PC-3 (cell line): ENCODE measurements around the gene AARS1. TPM values are rescaled to one million over a fixed set of nuclear protein-coding genes. Genes with fewer than 3 reads are reported as not detected.
"Not testable (repeated sequence)": the region's sequence is repeated elsewhere in the genome, so short reads cannot be mapped to it uniquely, and the experiment has no call there.

Source experiments
- ATAC-seq: fragments of 200-7000 bp; cut with Tn5 transposase; 2 replicates; pipeline ENCODE4 v1.9.1; 2020; ENCODE audit warnings: mild to moderate bottlenecking, moderate library complexity
- BruUV-seq: library from RNA; stranded (reverse); fragments of 400-500 nt; replicated peaks from 2 replicates; lab custom pipeline; 2021; lab: Mats Ljungman, UMichigan
- CTCF ChIA-PET: fragments of 300-600 bp; sonication (Branson Sonifier 250); formaldehyde crosslinking; loops from one replicate; lab custom pipeline; 2022; ENCODE audit warnings: antibody characterized with exemption; lab: Charles Lee
- POLR2A ChIA-PET: fragments of 300-600 bp; sonication (Branson Sonifier 250); formaldehyde crosslinking; loops from one replicate; lab custom pipeline; 2022; ENCODE audit warnings: antibody characterized with exemption; ENCODE audit not compliant: unreplicated experiment; lab: Charles Lee
- DNase-seq: peaks from one replicate; pipeline ENCODE4 v3.0.0-alpha.2; 2015
- H2AFZ ChIP-seq: fragments of 300-600 bp; sonication (generic); 2 replicates; pipeline ENCODE4 v1.6.0; 2016; ENCODE audit warnings: antibody characterized with exemption, low read length
- H3F3A ChIP-seq: fragments of 300-600 bp; sonication (generic); one replicate; pipeline ENCODE4 v1.6.0; 2017; ENCODE audit warnings: antibody characterized with exemption, low read length, control low read depth, mild to moderate bottlenecking; ENCODE audit not compliant: unreplicated experiment
- H3K27ac ChIP-seq: fragments of 300-600 bp; sonication (generic); 2 replicates; pipeline ENCODE4 v1.5.1; 2016; ENCODE audit warnings: mild to moderate bottlenecking, low read length
- H3K27me3 ChIP-seq: fragments of 300-600 bp; sonication (generic); 2 replicates; pipeline ENCODE4 v1.6.1; 2016; ENCODE audit warnings: low read length, mixed read lengths
- H3K36me3 ChIP-seq: fragments of 300-600 bp; sonication (generic); 2 replicates; pipeline ENCODE4 v1.6.1; 2016; ENCODE audit warnings: low read depth, mixed run types, low read length, mixed read lengths
- H3K4me1 ChIP-seq: fragments of 300-600 bp; sonication (generic); 2 replicates; pipeline ENCODE4 v1.5.1; 2016; ENCODE audit warnings: low read length; ENCODE audit not compliant: insufficient read depth
- H3K4me2 ChIP-seq: fragments of 300-600 bp; sonication (generic); 2 replicates; pipeline ENCODE4 v1.6.0; 2016; ENCODE audit warnings: low read length
- H3K4me3 ChIP-seq: fragments of 300-600 bp; sonication (generic); 2 replicates; pipeline ENCODE4 v1.5.1; 2016; ENCODE audit warnings: mild to moderate bottlenecking, low read length, mixed read lengths
- H3K79me2 ChIP-seq: fragments of 300-600 bp; sonication (generic); 2 replicates; pipeline ENCODE4 v1.6.1; 2017; ENCODE audit warnings: low read length, mixed read lengths
- H3K9ac ChIP-seq: fragments of 300-600 bp; sonication (generic); 2 replicates; pipeline ENCODE4 v1.6.0; 2016; ENCODE audit warnings: mild to moderate bottlenecking, low read length
- H3K9me2 ChIP-seq: fragments of 300-600 bp; sonication (generic); replicated peaks from 2 replicates; pipeline ENCODE4 v1.6.1; 2016; ENCODE audit warnings: mixed run types, low read length, mixed read lengths
- H3K9me3 ChIP-seq: fragments of 300-600 bp; sonication (generic); 2 replicates; pipeline ENCODE4 v1.6.1; 2016; ENCODE audit warnings: low read length, mixed read lengths
- H4K20me1 ChIP-seq: fragments of 300-600 bp; sonication (generic); 2 replicates; pipeline ENCODE4 v1.6.1; 2016; ENCODE audit warnings: low read length, mixed read lengths
- intact Hi-C: fragments of 100-400 bp; cut with micrococcal nuclease; formaldehyde crosslinking; loops from 2 replicates; pipeline ENCODE4 v1.9.0; 2023
- total RNA-seq: library from RNA; depleted of rRNA; stranded (reverse); fragments of >200 nt; gene quantifications from 2 replicates; pipeline ENCODE4 v1.2.3, GENCODE V29; 2014

Gene AARS1
- total RNA-seq, 1 experiment from 2014 or later = 60.9 TPM

GRCh38 chr16:70231831-70232230, 57.5 kb downstream of the AARS1 start:
- H3K4me2 ChIP-seq, H3K4me3 ChIP-seq, H3K79me2 ChIP-seq, H3K4me1 ChIP-seq, BruUV-seq, H3K27me3 ChIP-seq, H2AFZ ChIP-seq, ATAC-seq, H3K9me2 ChIP-seq, POLR2A ChIA-PET, H3K9me3 ChIP-seq, DNase-seq, H3K36me3 ChIP-seq, intact Hi-C loops, H4K20me1 ChIP-seq, H3K27ac ChIP-seq, H3F3A ChIP-seq, CTCF ChIA-PET, H3K9ac ChIP-seq: not testable (repeated sequence)

DNA sequence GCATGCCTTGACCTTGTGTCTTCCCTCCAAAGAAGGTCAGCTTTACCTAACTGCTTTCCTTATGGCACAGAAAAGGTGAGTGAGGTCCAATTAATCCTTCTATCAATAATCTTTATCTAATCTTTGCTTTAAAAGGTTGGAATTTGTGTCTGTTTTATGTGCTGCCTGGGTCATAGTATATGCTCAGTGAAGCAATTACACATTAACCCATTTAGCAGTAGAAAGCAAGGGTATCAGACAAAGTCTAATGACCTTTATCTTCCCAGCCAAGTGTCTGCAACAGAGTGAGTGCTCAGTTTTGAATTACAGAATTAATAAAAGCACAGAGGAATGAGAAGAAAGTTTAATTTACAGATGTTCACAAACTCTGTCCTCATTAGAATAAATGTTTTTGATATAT, 63.3 kb downstream of the AARS1 start:
- H3K9me3 ChIP-seq, H2AFZ ChIP-seq, H4K20me1 ChIP-seq, DNase-seq, BruUV-seq, H3K27ac ChIP-seq, H3K9ac ChIP-seq, H3F3A ChIP-seq, ATAC-seq, H3K4me1 ChIP-seq, POLR2A ChIA-PET, H3K9me2 ChIP-seq, H3K4me2 ChIP-seq, intact Hi-C loops, CTCF ChIA-PET, H3K27me3 ChIP-seq, H3K79me2 ChIP-seq, H3K36me3 ChIP-seq, H3K4me3 ChIP-seq: not testable (repeated sequence)

DNA sequence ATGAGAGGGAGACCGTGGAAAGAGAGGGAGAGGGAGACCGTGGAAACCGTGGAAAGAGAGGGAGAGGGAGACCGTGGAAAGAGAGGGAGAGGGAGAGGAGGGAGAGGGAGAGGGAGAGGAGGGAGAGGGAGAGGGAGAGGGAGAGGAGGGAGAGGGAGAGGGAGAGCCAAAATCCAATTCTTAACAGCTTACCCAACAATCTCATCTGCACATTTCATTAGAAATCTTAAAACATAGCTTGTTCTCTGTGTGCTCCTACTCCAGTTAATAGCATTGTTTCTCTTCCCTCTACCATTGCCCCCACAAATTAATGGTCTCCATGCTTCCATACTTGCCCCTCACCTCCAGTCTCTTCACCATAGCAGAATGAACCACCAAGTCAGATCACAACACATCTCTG, 63.9 kb downstream of the AARS1 start:
- H3K9me3 ChIP-seq, DNase-seq, H3K9me2 ChIP-seq, H3K4me3 ChIP-seq, ATAC-seq, H2AFZ ChIP-seq, H3K36me3 ChIP-seq, H3K4me2 ChIP-seq, H3K4me1 ChIP-seq, H3F3A ChIP-seq, POLR2A ChIA-PET, H3K27ac ChIP-seq, BruUV-seq, CTCF ChIA-PET, intact Hi-C loops, H3K79me2 ChIP-seq, H4K20me1 ChIP-seq, H3K9ac ChIP-seq, H3K27me3 ChIP-seq: not testable (repeated sequence)

GRCh38 chr16:70224645-70225044, 64.7 kb downstream of the AARS1 start:
- H3K27me3 ChIP-seq, H3K27ac ChIP-seq, POLR2A ChIA-PET, H3K4me3 ChIP-seq, H3K79me2 ChIP-seq, H3K36me3 ChIP-seq, H3K9me2 ChIP-seq, DNase-seq, CTCF ChIA-PET, intact Hi-C loops, H3K4me2 ChIP-seq, H4K20me1 ChIP-seq, BruUV-seq, H3K9ac ChIP-seq, H3K4me1 ChIP-seq, H3K9me3 ChIP-seq, H2AFZ ChIP-seq, ATAC-seq, H3F3A ChIP-seq: not testable (repeated sequence)

GRCh38 chr16:70223971-70224513, 65.3 kb downstream of the AARS1 start:
- H3K36me3 ChIP-seq, H3K27me3 ChIP-seq, H4K20me1 ChIP-seq, H3K4me2 ChIP-seq, POLR2A ChIA-PET, H3K79me2 ChIP-seq, DNase-seq, H3K9me3 ChIP-seq, H3K9ac ChIP-seq, intact Hi-C loops, H3K27ac ChIP-seq, H3F3A ChIP-seq, H2AFZ ChIP-seq, H3K9me2 ChIP-seq, H3K4me3 ChIP-seq, CTCF ChIA-PET, ATAC-seq, H3K4me1 ChIP-seq, BruUV-seq: not testable (repeated sequence)

DNA sequence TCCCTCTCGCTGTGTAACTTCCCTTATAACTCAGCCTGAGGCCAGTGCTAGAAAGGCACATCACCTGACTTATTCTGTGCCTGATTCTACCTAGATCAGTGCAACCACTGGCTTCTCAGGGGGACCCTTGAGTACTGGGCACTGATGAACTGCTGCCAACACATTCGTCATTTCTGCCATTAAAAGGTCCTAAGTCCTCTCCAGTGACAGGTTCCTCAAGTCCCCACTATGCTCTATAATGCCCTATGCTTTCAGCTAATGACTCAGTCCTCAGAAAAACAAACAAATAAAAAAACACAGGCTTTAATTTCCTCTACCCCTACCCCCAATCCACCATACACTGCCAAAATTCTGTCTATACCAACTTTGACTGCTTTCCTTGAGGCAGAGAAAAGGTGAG, 66.1 kb downstream of the AARS1 start:
- peak; percentile 48 for DNase-seq
- H3K9ac ChIP-seq, H3K4me2 ChIP-seq, ATAC-seq, H3K27ac ChIP-seq, H4K20me1 ChIP-seq, H3K4me3 ChIP-seq, BruUV-seq, H3F3A ChIP-seq, intact Hi-C loops, H3K4me1 ChIP-seq, H3K9me3 ChIP-seq, H3K27me3 ChIP-seq, H3K36me3 ChIP-seq, CTCF ChIA-PET, H3K79me2 ChIP-seq, H3K9me2 ChIP-seq, H2AFZ ChIP-seq, POLR2A ChIA-PET: not testable (repeated sequence)

DNA sequence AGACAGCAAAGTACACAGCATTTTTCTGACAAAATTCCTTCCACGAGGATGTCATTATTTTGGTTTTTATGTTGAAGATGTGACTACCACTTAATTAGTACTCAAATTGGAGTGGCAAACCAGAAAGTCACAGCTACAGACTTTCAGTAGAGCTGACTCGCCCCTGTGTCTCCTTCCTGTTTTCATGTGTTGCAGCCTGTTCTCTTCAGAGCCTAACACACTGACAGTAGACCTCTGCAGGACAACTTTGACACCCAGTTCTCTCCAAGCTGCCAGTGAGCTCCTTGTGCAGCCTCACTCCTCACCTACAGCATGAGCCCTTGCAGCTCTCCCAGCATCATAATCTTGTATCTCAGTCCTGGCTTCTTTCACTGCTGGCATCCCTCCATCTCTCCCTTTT, 66.7 kb downstream of the AARS1 start:
- H3K4me2 ChIP-seq, H3K9me2 ChIP-seq, H3K27ac ChIP-seq, H3K79me2 ChIP-seq, H3K4me3 ChIP-seq, H3K27me3 ChIP-seq, H4K20me1 ChIP-seq, H3K9me3 ChIP-seq, DNase-seq, POLR2A ChIA-PET, H2AFZ ChIP-seq, H3K36me3 ChIP-seq, ATAC-seq, BruUV-seq, CTCF ChIA-PET, H3K9ac ChIP-seq, intact Hi-C loops, H3F3A ChIP-seq, H3K4me1 ChIP-seq: not testable (repeated sequence)
